GM21526 (cell line): ENCODE measurements around the gene MRPL9.

Experiments
- ATAC-seq: cut with Tn5 transposase; IDR thresholded peaks from one replicate; pipeline ENCODE4 v1.9.1; 2021; ENCODE audit warnings: moderate library complexity; ENCODE audit not compliant: unreplicated experiment, low FRiP score

The MRPL9 gene

GRCh38 chr1:151713874-151714273 is 49.4 kb downstream of the MRPL9 start:
- ATAC-seq, result no peak

- ATAC-seq, result no peak
Measured at GRCh38 chr1:151713044-151713443, 50.3 kb downstream of the MRPL9 start.

GRCh38 chr1:151711951-151712350 is 51.3 kb downstream of the MRPL9 start:
- no peak for ATAC-seq

GRCh38 chr1:151711044-151711800 is 52.1 kb downstream of the MRPL9 start:
- no peak for ATAC-seq

GRCh38 chr1:151710187-151710840 is 53.0 kb downstream of the MRPL9 start:
- ATAC-seq, result no peak
